ENCODE data around the gene NUDCD3.

DNA sequence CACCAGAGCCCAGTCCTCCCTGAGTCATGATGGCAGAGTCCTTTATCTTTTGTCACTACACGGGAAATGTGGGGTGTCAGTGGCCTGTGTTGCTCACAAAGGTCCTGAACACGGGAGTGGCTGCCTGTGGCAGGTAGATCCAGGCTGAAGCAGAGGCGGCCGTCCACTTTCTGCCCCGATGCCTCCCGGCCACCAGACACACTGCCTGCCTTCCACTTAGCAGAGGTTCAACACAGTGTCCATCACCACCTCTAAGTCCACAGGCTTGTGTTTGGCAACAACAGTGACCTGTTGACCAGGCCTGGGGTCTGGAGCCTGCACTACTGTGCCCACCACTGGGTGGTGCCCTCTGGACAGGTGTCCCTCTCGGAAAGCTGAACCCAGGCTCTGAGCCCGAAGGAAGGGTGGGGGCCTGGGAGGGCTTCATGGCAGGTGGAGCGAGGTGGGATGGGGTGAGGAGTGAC lies 115.2 kb downstream of the NUDCD3 start:
- TF ChIP-seq, protein P1, sequence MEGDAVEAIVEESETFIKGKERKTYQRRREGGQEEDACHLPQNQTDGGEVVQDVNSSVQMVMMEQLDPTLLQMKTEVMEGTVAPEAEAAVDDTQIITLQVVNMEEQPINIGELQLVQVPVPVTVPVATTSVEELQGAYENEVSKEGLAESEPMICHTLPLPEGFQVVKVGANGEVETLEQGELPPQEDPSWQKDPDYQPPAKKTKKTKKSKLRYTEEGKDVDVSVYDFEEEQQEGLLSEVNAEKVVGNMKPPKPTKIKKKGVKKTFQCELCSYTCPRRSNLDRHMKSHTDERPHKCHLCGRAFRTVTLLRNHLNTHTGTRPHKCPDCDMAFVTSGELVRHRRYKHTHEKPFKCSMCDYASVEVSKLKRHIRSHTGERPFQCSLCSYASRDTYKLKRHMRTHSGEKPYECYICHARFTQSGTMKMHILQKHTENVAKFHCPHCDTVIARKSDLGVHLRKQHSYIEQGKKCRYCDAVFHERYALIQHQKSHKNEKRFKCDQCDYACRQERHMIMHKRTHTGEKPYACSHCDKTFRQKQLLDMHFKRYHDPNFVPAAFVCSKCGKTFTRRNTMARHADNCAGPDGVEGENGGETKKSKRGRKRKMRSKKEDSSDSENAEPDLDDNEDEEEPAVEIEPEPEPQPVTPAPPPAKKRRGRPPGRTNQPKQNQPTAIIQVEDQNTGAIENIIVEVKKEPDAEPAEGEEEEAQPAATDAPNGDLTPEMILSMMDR (IDR thresholded peaks at IDR 0.05; ENCODE audit: poor library complexity): peak; percentile 14
- TF ChIP-seq EZH2 (IDR thresholded peaks at IDR 0.05; ENCODE audit: borderline replicate concordance): no peak
